IMR-90 (cell line): ENCODE results near the gene MICAL3. TPM values are rescaled to one million over a fixed set of nuclear protein-coding genes. Genes with fewer than 3 reads are reported as not detected.

ENCODE experiments used
- ATAC-seq: fragments of 200-7000 bp; cut with Tn5 transposase; 2 replicates; pipeline ENCODE4 v1.9.1; 2020; ENCODE audit warnings: low read depth, mild to moderate bottlenecking, moderate library complexity
- BruUV-seq: library from RNA; stranded (reverse); fragments of 400-500 nt; replicated peaks from 2 replicates; lab custom pipeline; 2021; lab: Mats Ljungman, UMichigan
- CTCF ChIA-PET: fragments of 300-600 bp; formaldehyde crosslinking; extraction: SDS; loops from one replicate; lab custom pipeline; 2021; ENCODE audit warnings: antibody characterized with exemption; lab: Yijun Ruan, JAX
- POLR2A ChIA-PET: fragments of 300-600 bp; sonication (Branson Sonifier 250); formaldehyde crosslinking; loops from one replicate; lab custom pipeline; 2022; ENCODE audit warnings: antibody characterized with exemption; ENCODE audit not compliant: unreplicated experiment; lab: Charles Lee
- DNase-seq: peaks from one replicate; pipeline ENCODE4 v3.0.0; 2013
- H2AFZ ChIP-seq: replicated peaks from 2 replicates; pipeline ENCODE3; 2013; ENCODE audit warnings: low read length, mild to moderate bottlenecking; ENCODE audit not compliant: poor library complexity
- H2AK5ac ChIP-seq: 2 replicates; pipeline ENCODE4 v1.6.1; 2013; ENCODE audit warnings: low read depth, low read length, inconsistent platforms
- H2AK9ac ChIP-seq: replicated peaks from 2 replicates; pipeline ENCODE3; 2013; ENCODE audit warnings: mild to moderate bottlenecking, low read depth, low read length, moderate library complexity; ENCODE audit not compliant: poor library complexity
- H2BK120ac ChIP-seq: 2 replicates; pipeline ENCODE4 v1.6.1; 2013; ENCODE audit warnings: low read depth, low read length, inconsistent platforms
- H2BK15ac ChIP-seq: 3 replicates; pipeline ENCODE4 v1.6.1; 2013; ENCODE audit warnings: low read depth, low read length, inconsistent platforms
- H2BK20ac ChIP-seq: 2 replicates; pipeline ENCODE4 v1.6.1; 2013; ENCODE audit warnings: low read depth, mild to moderate bottlenecking, inconsistent platforms, low read length, moderate library complexity
- H2BK5ac ChIP-seq: 2 replicates; pipeline ENCODE4 v1.6.1; 2013; ENCODE audit warnings: mild to moderate bottlenecking, low read depth, low read length, inconsistent platforms; ENCODE audit not compliant: poor library complexity, severe bottlenecking
- H3K14ac ChIP-seq: replicated peaks from 2 replicates; pipeline ENCODE4 v1.6.1; 2013; ENCODE audit warnings: low read depth, low read length, inconsistent platforms
- H3K18ac ChIP-seq: 2 replicates; pipeline ENCODE4 v1.6.1; 2013; ENCODE audit warnings: low read depth, low read length, control low read depth
- H3K23ac ChIP-seq: 2 replicates; pipeline ENCODE4 v1.6.1; 2013; ENCODE audit warnings: low read depth, low read length, inconsistent platforms
- H3K27ac ChIP-seq: 2 replicates; pipeline ENCODE4 v1.5.1; 2013; ENCODE audit warnings: mild to moderate bottlenecking, control low read depth, low read length; ENCODE audit not compliant: insufficient read depth
- H3K27me3 ChIP-seq: 2 replicates; pipeline ENCODE4 v1.6.1; 2013; ENCODE audit warnings: low read length; ENCODE audit not compliant: control insufficient read depth, insufficient read depth
- H3K36me3 ChIP-seq: 2 replicates; pipeline ENCODE4 v1.6.1; 2013; ENCODE audit warnings: low read length, mixed read lengths; ENCODE audit not compliant: control insufficient read depth, insufficient read depth
- H3K4ac ChIP-seq: 2 replicates; pipeline ENCODE4 v1.6.1; 2013; ENCODE audit warnings: low read depth, low read length, inconsistent platforms
- H3K4me1 ChIP-seq: 2 replicates; pipeline ENCODE4 v1.6.1; 2013; ENCODE audit warnings: low read length, mixed read lengths; ENCODE audit not compliant: control insufficient read depth, insufficient read depth
- H3K4me2 ChIP-seq: 2 replicates; pipeline ENCODE4 v1.6.1; 2013; ENCODE audit warnings: low read depth, mild to moderate bottlenecking, control low read depth, low read length, moderate library complexity
- H3K4me3 ChIP-seq: 2 replicates; pipeline ENCODE4 v1.5.1; 2013; ENCODE audit warnings: low read depth, mild to moderate bottlenecking, control low read depth, low read length, moderate library complexity; ENCODE audit not compliant: insufficient read depth
- H3K56ac ChIP-seq: 2 replicates; pipeline ENCODE4 v1.6.1; 2013; ENCODE audit warnings: low read length, inconsistent platforms; ENCODE audit not compliant: insufficient read depth; ENCODE audit errors: extremely low read depth
- H3K79me1 ChIP-seq, 2 experiments: 2 replicates each; pipeline ENCODE4 v1.6.1; 2013; ENCODE audit warnings: low read length in 2 of 2, inconsistent platforms in 1 of 2, low read depth in 1 of 2
- H3K9ac ChIP-seq: 2 replicates; pipeline ENCODE4 v1.6.1; 2013; ENCODE audit warnings: low read depth, low read length, control low read depth
- H3K9me1 ChIP-seq: 2 replicates; pipeline ENCODE4 v1.6.1; 2013; ENCODE audit warnings: low read length, inconsistent platforms; ENCODE audit not compliant: insufficient read depth
- H3K9me3 ChIP-seq: 2 replicates; pipeline ENCODE4 v1.6.1; 2013; ENCODE audit warnings: low read length; ENCODE audit not compliant: control insufficient read depth, insufficient read depth
- H4K20me1 ChIP-seq: 2 replicates; pipeline ENCODE4 v1.6.1; 2013; ENCODE audit warnings: low read length, inconsistent platforms; ENCODE audit not compliant: insufficient read depth
- H4K5ac ChIP-seq: 2 replicates; pipeline ENCODE4 v1.6.1; 2013; ENCODE audit warnings: mild to moderate bottlenecking, low read depth, low read length, control low read depth
- H4K8ac ChIP-seq, 2 experiments: 2 replicates each; pipeline ENCODE4 v1.6.1; 2013; ENCODE audit warnings: low read depth in 2 of 2, low read length in 2 of 2, control low read depth in 1 of 2, inconsistent platforms in 1 of 2
- H4K91ac ChIP-seq: 2 replicates; pipeline ENCODE4 v1.6.1; 2013; ENCODE audit warnings: low read depth, low read length, inconsistent platforms; ENCODE audit not compliant: insufficient read depth
- BHLHE40 ChIP-seq: fragments of 150-350 bp; IDR thresholded peaks from 2 replicates; pipeline ENCODE4 v1.6.1; 2016; ENCODE audit warnings: mild to moderate bottlenecking, low read depth, low read length
- CEBPB ChIP-seq: IDR thresholded peaks from 2 replicates; pipeline ENCODE4 v1.6.1; 2012; ENCODE audit warnings: low read depth, low read length, improper control_type of control experiment
- CTCF ChIP-seq: conservative IDR thresholded peaks from 2 replicates; pipeline ENCODE4 v1.5.1; 2012; ENCODE audit warnings: mild to moderate bottlenecking, low read depth, low read length, improper control_type of control experiment
- ELK1 ChIP-seq: fragments of 150-350 bp; IDR thresholded peaks from 2 replicates; pipeline ENCODE4 v1.6.1; 2016; ENCODE audit warnings: low read depth, mild to moderate bottlenecking, low read length, moderate library complexity, borderline replicate concordance
- MAFK ChIP-seq: IDR thresholded peaks from 2 replicates; pipeline ENCODE4 v1.6.1; 2012; ENCODE audit warnings: low read depth, low read length, improper control_type of control experiment
- MXI1 ChIP-seq: IDR thresholded peaks from 2 replicates; pipeline ENCODE4 v1.6.1; 2012; ENCODE audit warnings: low read depth, mild to moderate bottlenecking, low read length, moderate library complexity, borderline replicate concordance
- NFE2L2 ChIP-seq: fragments of 150-350 bp; IDR thresholded peaks from 2 replicates; pipeline ENCODE4 v1.6.1; 2016; ENCODE audit warnings: low read depth, mild to moderate bottlenecking, low read length
- RCOR1 ChIP-seq: IDR thresholded peaks from 2 replicates; pipeline ENCODE4 v1.6.1; 2012; ENCODE audit warnings: mild to moderate bottlenecking, low read length, improper control_type of control experiment; ENCODE audit not compliant: insufficient replicate concordance
- SMC3 ChIP-seq: fragments of 150-350 bp; IDR thresholded peaks from 2 replicates; pipeline ENCODE4 v1.6.1; 2016; ENCODE audit warnings: low read depth, mild to moderate bottlenecking, antibody characterized with exemption, low read length, moderate library complexity
- USF2 ChIP-seq: fragments of 150-350 bp; IDR thresholded peaks from 2 replicates; pipeline ENCODE4 v1.6.1; 2017; ENCODE audit warnings: mild to moderate bottlenecking, antibody characterized with exemption, low read length, low read depth
- WGBS, 2 experiments: methylation state at CpG; one replicate each; pipeline versions ENCODE4 v1.1.5 to v1.1.7; 2013; ENCODE audit warnings: missing lambda C conversion rate in 2 of 2; ENCODE audit not compliant: insufficient read length in 1 of 2; ENCODE audit errors: extremely low coverage in 2 of 2; 5-methylcytosine and 5-hydroxymethylcytosine counted together
- dilution Hi-C: fragments of 300-500 bp; cut with HindIII; formaldehyde crosslinking; loops from one replicate; pipeline ENCODE4 v1.14.3; 2018; ENCODE audit warnings: low sequenced_read_pairs; ENCODE audit not compliant: unreplicated experiment
- in situ Hi-C: fragments of 300-500 bp; cut with MboI; formaldehyde crosslinking; loops from 3 replicates; pipeline ENCODE4 v1.14.3; 2019; ENCODE audit warnings: low sequenced_read_pairs, inconsistent platforms, mixed read lengths
- intact Hi-C: fragments of 100-400 bp; cut with micrococcal nuclease; formaldehyde crosslinking; loops from 2 replicates; pipeline ENCODE4 v1.10.0; 2022
- polyA plus RNA-seq, 3 experiments: library from polyadenylated mRNA; depleted of rRNA; stranded (reverse); fragments of >200 nt; gene quantifications; 2 replicates each; pipeline ENCODE4 v1.2.3, GENCODE V29; 2012; ENCODE audit warnings: low replicate concordance in 1 of 3
- total RNA-seq: library from RNA; depleted of rRNA; stranded (reverse); fragments of >200 nt; gene quantifications from 2 replicates; pipeline ENCODE4 v1.2.3, GENCODE V29; 2012

MICAL3 gene
- total and polyA plus RNA-seq, 2 of the 4 experiments (the other 2 are of a cell fraction) = 17.6 to 26.8 TPM

- ATAC-seq (no peak), DNase-seq (no peak)
- CTCF ChIA-PET = no interaction called here
- Histone ChIP-seq H3K18ac (no peak overlapping the region), H4K5ac (no peak overlapping the region), H3K23ac (no peak overlapping the region), H3K14ac (no peak overlapping the region), H3K9ac (no peak overlapping the region), H3K9me1 (no peaks in the 10 kb centered on the region; the same call in 1 of the 2 replicates), H3K27me3 (no peaks in the 10 kb centered on the region), H2AFZ (no peak overlapping the region), H3K79me1 (no peaks in the 10 kb centered on the region), H3K4ac (no peak overlapping the region), H3K36me3 (peaks cover 20% of the 10 kb centered on the region), H3K4me2 (no peak overlapping the region), H2AK9ac (no peak overlapping the region), H3K9me3 (no peaks in the 10 kb centered on the region), H2BK120ac (no peak overlapping the region), H4K91ac (no peak overlapping the region), H2BK15ac (no peak overlapping the region), H2BK5ac (no peak overlapping the region), H3K4me3 (no peak overlapping the region), H4K8ac (no peak overlapping the region), H3K56ac (no peak overlapping the region), H2AK5ac (no peak overlapping the region), H4K20me1 (no peaks in the 10 kb centered on the region), H3K4me1 (peaks cover 9% of the 10 kb centered on the region), H2BK20ac (no peak overlapping the region), H3K27ac (no peak overlapping the region)
- in situ Hi-C loops (loop anchor here (25.0 kb wide), 1 partner anchor 717 kb away; the partner anchor contains the start of gene IL17RA), dilution Hi-C loops (no loop called here), intact Hi-C loops (no loop called here)
- BruUV-seq = no TSS peak
- POLR2A ChIA-PET = no interaction called here
- WGBS, 2 experiments = 95% methylated on average over 13 of the region's 22 CpGs; no CpG with 5 or more reads in 1 of the 2 experiments
- no peak for TF ChIP-seq MAFK
- no peak for TF ChIP-seq USF2
- no peak for TF ChIP-seq NFE2L2
- TF ChIP-seq SMC3 = no peak
- no peak for TF ChIP-seq BHLHE40
- TF ChIP-seq CTCF = no peak
- no peak for TF ChIP-seq CEBPB
- no peak for TF ChIP-seq MXI1
- no peak for TF ChIP-seq ELK1
- TF ChIP-seq RCOR1 = no peak
Measured at GRCh38 chr22:17804331-17805080, 219.9 kb downstream of the MICAL3 start.
